KBM-7 (cell line): Measurements from ENCODE around the gene CLCA1.

Source experiments
- DNase-seq: peaks from one replicate; pipeline ENCODE4 v3.0.0-alpha.2; 2015
- in situ Hi-C: fragments of 300-500 bp; cut with MboI; formaldehyde crosslinking; loops from 2 replicates; pipeline ENCODE4 v1.14.3; 2020; ENCODE audit warnings: low sequenced_read_pairs, low pct_unique_long_range_greater_than_20kb, mixed read lengths

CLCA1 gene

GRCh38 chr1:86468501-86468977 lies at the start of gene CLCA1:
Gene CLCA1, plus strand, starts transcription at chr1:86468927. Its CDS starts 45 bp downstream, at chr1:86468972.
- in situ Hi-C loops, result no loop called here
- no peak for DNase-seq

GRCh38 chr1:86419277-86419903 lies 49.3 kb upstream of the CLCA1 start:
- peak; percentile 83 for DNase-seq
- in situ Hi-C loops, result no loop called here

GRCh38 chr1:86421601-86422280 lies 47.0 kb upstream of the CLCA1 start:
- in situ Hi-C loops, result no loop called here
- no peak for DNase-seq

- in situ Hi-C loops, result no loop called here
- DNase-seq, result no peak
Observed at GRCh38 chr1:86423473-86423872, 45.3 kb upstream of the CLCA1 start.

GRCh38 chr1:86423873-86424272 lies 44.9 kb upstream of the CLCA1 start, which contains the start of gene CLCA2:
Gene CLCA2, plus strand, starts transcription at chr1:86424171. Its CDS starts 77 bp downstream, at chr1:86424248.
- DNase-seq, result no peak
- in situ Hi-C loops, result no loop called here

- peak; percentile 34 for DNase-seq
- in situ Hi-C loops, result no loop called here
Observed at GRCh38 chr1:86429122-86429725, 39.5 kb upstream of the CLCA1 start.

GRCh38 chr1:86429835-86430234 lies 38.9 kb upstream of the CLCA1 start:
- in situ Hi-C loops, result no loop called here
- DNase-seq, result peak; percentile 95

- in situ Hi-C loops, result no loop called here
- DNase-seq, result no peak
Observed at GRCh38 chr1:86430376-86430775, 38.4 kb upstream of the CLCA1 start.

- in situ Hi-C loops, result no loop called here
- DNase-seq, result no peak
Observed at GRCh38 chr1:86434059-86434458, 34.7 kb upstream of the CLCA1 start.

GRCh38 chr1:86435327-86435726 lies 33.4 kb upstream of the CLCA1 start:
- in situ Hi-C loops, result no loop called here
- DNase-seq, result no peak

- DNase-seq, result peak; percentile 68
- in situ Hi-C loops, result no loop called here
Observed at GRCh38 chr1:86436041-86436440, 32.7 kb upstream of the CLCA1 start.

GRCh38 chr1:86441581-86441980 lies 27.1 kb upstream of the CLCA1 start:
- in situ Hi-C loops, result no loop called here
- DNase-seq, result peak; percentile 64

GRCh38 chr1:86441997-86442396 lies 26.7 kb upstream of the CLCA1 start:
- no peak for DNase-seq
- in situ Hi-C loops, result no loop called here

GRCh38 chr1:86445919-86446318 lies 22.8 kb upstream of the CLCA1 start:
- in situ Hi-C loops, result no loop called here
- no peak for DNase-seq

GRCh38 chr1:86447198-86447790 lies 21.4 kb upstream of the CLCA1 start:
- in situ Hi-C loops, result no loop called here
- DNase-seq, result no peak

GRCh38 chr1:86448670-86449069 lies 20.1 kb upstream of the CLCA1 start:
- DNase-seq, result no peak
- in situ Hi-C loops, result no loop called here

GRCh38 chr1:86449103-86449502 lies 19.6 kb upstream of the CLCA1 start:
- in situ Hi-C loops, result no loop called here
- no peak for DNase-seq

GRCh38 chr1:86450847-86451246 lies 17.9 kb upstream of the CLCA1 start:
- DNase-seq, result no peak
- in situ Hi-C loops, result no loop called here

GRCh38 chr1:86453664-86454063 lies 15.1 kb upstream of the CLCA1 start:
- in situ Hi-C loops, result no loop called here
- no peak for DNase-seq

GRCh38 chr1:86455073-86455472 lies 13.7 kb upstream of the CLCA1 start:
- no peak for DNase-seq
- in situ Hi-C loops, result no loop called here
